Measurements from ENCODE around the gene MC1R.

Gene MC1R

GRCh38 chr16:89884041-89884421, 34.6 kb upstream of the MC1R start:
- Histone ChIP-seq H3K27me3 (ENCODE audit: low read depth, low read length) (no peaks in the 10 kb centered on the region), H3K36me3 (ENCODE audit: control insufficient read depth in 1 of 2, insufficient read depth in 2 of 2, low read length in 2 of 2) (peaks cover 51 to 67% of the 10 kb centered on the region in 2 donors), H3K4me3 (ENCODE audit: low read depth in 1 of 2, low read length in 2 of 2) (no peak overlapping the region), H3K27ac (ENCODE audit: low read length) (no peak overlapping the region), H3K4me1 (ENCODE audit: control insufficient read depth in 1 of 2, insufficient read depth in 2 of 2, low read length in 2 of 2) (no peaks in the 10 kb centered on the region), H3K9me3 (ENCODE audit: control insufficient read depth in 1 of 2, low read length in 2 of 2) (no peaks in the 10 kb centered on the region)

- Histone ChIP-seq H3K4me1 (ENCODE audit: control insufficient read depth in 1 of 2, insufficient read depth in 2 of 2, low read length in 2 of 2) (peaks cover 0 to 6% of the 10 kb centered on the region in 2 donors), H3K36me3 (ENCODE audit: control insufficient read depth in 1 of 2, insufficient read depth in 2 of 2, low read length in 2 of 2) (peaks cover 47 to 70% of the 10 kb centered on the region in 2 donors), H3K27ac (ENCODE audit: low read length) (no peak overlapping the region), H3K9me3 (ENCODE audit: control insufficient read depth in 1 of 2, low read length in 2 of 2) (no peaks in the 10 kb centered on the region), H3K4me3 (ENCODE audit: low read depth in 1 of 2, low read length in 2 of 2) (no peak overlapping the region), H3K27me3 (ENCODE audit: low read depth, low read length) (no peaks in the 10 kb centered on the region)
These were observed 31.4 kb upstream of the MC1R start for GRCh38 chr16:89887243-89887642.

GRCh38 chr16:89890200-89890599, 28.5 kb upstream of the MC1R start:
- Histone ChIP-seq H3K27me3 (ENCODE audit: low read depth, low read length) (no peaks in the 10 kb centered on the region), H3K4me1 (ENCODE audit: control insufficient read depth in 1 of 2, insufficient read depth in 2 of 2, low read length in 2 of 2) (peaks cover 0 to 6% of the 10 kb centered on the region in 2 donors), H3K27ac (ENCODE audit: low read length) (no peak overlapping the region), H3K9me3 (ENCODE audit: control insufficient read depth in 1 of 2, low read length in 2 of 2) (no peaks in the 10 kb centered on the region), H3K4me3 (ENCODE audit: low read depth in 1 of 2, low read length in 2 of 2) (no peak overlapping the region), H3K36me3 (ENCODE audit: control insufficient read depth in 1 of 2, insufficient read depth in 2 of 2, low read length in 2 of 2) (peaks cover 39 to 77% of the 10 kb centered on the region in 2 donors)

GRCh38 chr16:89890886-89891657, 27.6 kb upstream of the MC1R start:
- H3K9me3 ChIP-seq (ENCODE audit: control insufficient read depth in 1 of 2, low read length in 2 of 2) = no peaks in the 10 kb centered on the region
- H3K4me1 ChIP-seq (ENCODE audit: control insufficient read depth in 1 of 2, insufficient read depth in 2 of 2, low read length in 2 of 2) = peaks cover 0 to 6% of the 10 kb centered on the region in 2 donors
- peaks cover 43 to 81% of the 10 kb centered on the region in 2 donors for H3K36me3 ChIP-seq (ENCODE audit: control insufficient read depth in 1 of 2, insufficient read depth in 2 of 2, low read length in 2 of 2)
- H3K27me3 ChIP-seq (ENCODE audit: low read depth, low read length) = no peaks in the 10 kb centered on the region
- no peak overlapping the region for H3K27ac ChIP-seq (ENCODE audit: low read length)
- no peak overlapping the region for H3K4me3 ChIP-seq (ENCODE audit: low read depth in 1 of 2, low read length in 2 of 2)

GRCh38 chr16:89892055-89892630, 26.5 kb upstream of the MC1R start:
- Histone ChIP-seq H3K4me1 (ENCODE audit: control insufficient read depth in 1 of 2, insufficient read depth in 2 of 2, low read length in 2 of 2) (peaks cover 0 to 6% of the 10 kb centered on the region in 2 donors), H3K9me3 (ENCODE audit: control insufficient read depth in 1 of 2, low read length in 2 of 2) (no peaks in the 10 kb centered on the region), H3K27me3 (ENCODE audit: low read depth, low read length) (no peaks in the 10 kb centered on the region), H3K27ac (ENCODE audit: low read length) (no peak overlapping the region), H3K36me3 (ENCODE audit: control insufficient read depth in 1 of 2, insufficient read depth in 2 of 2, low read length in 2 of 2) (peaks cover 43 to 83% of the 10 kb centered on the region in 2 donors), H3K4me3 (ENCODE audit: low read depth in 1 of 2, low read length in 2 of 2) (no peak overlapping the region)

- no peak overlapping the region for H3K27ac ChIP-seq (ENCODE audit: low read length)
- peaks cover 0 to 6% of the 10 kb centered on the region in 2 donors for H3K4me1 ChIP-seq (ENCODE audit: control insufficient read depth in 1 of 2, insufficient read depth in 2 of 2, low read length in 2 of 2)
- H3K4me3 ChIP-seq (ENCODE audit: low read depth in 1 of 2, low read length in 2 of 2) = no peak overlapping the region
- H3K27me3 ChIP-seq (ENCODE audit: low read depth, low read length) = no peaks in the 10 kb centered on the region
- peaks cover 42 to 81% of the 10 kb centered on the region in 2 donors for H3K36me3 ChIP-seq (ENCODE audit: control insufficient read depth in 1 of 2, insufficient read depth in 2 of 2, low read length in 2 of 2)
- no peaks in the 10 kb centered on the region for H3K9me3 ChIP-seq (ENCODE audit: control insufficient read depth in 1 of 2, low read length in 2 of 2)
These were observed 26.0 kb upstream of the MC1R start for GRCh38 chr16:89892635-89893034.

- Histone ChIP-seq H3K9me3 (ENCODE audit: control insufficient read depth in 1 of 2, low read length in 2 of 2) (no peaks in the 10 kb centered on the region), H3K4me1 (ENCODE audit: control insufficient read depth in 1 of 2, insufficient read depth in 2 of 2, low read length in 2 of 2) (peaks cover 0 to 6% of the 10 kb centered on the region in 2 donors), H3K4me3 (ENCODE audit: low read depth in 1 of 2, low read length in 2 of 2) (no peak overlapping the region), H3K27ac (ENCODE audit: low read length) (no peak overlapping the region), H3K27me3 (ENCODE audit: low read depth, low read length) (no peaks in the 10 kb centered on the region), H3K36me3 (ENCODE audit: control insufficient read depth in 1 of 2, insufficient read depth in 2 of 2, low read length in 2 of 2) (peaks cover 44 to 82% of the 10 kb centered on the region in 2 donors)
These were observed 24.8 kb upstream of the MC1R start for GRCh38 chr16:89893642-89894548.

GRCh38 chr16:89895482-89896250, 23.0 kb upstream of the MC1R start:
- Histone ChIP-seq H3K27ac (ENCODE audit: low read length) (no peak overlapping the region), H3K27me3 (ENCODE audit: low read depth, low read length) (no peaks in the 10 kb centered on the region), H3K9me3 (ENCODE audit: control insufficient read depth in 1 of 2, low read length in 2 of 2) (no peaks in the 10 kb centered on the region), H3K36me3 (ENCODE audit: control insufficient read depth in 1 of 2, insufficient read depth in 2 of 2, low read length in 2 of 2) (peaks cover 46 to 93% of the 10 kb centered on the region in 2 donors), H3K4me3 (ENCODE audit: low read depth in 1 of 2, low read length in 2 of 2) (no peak overlapping the region), H3K4me1 (ENCODE audit: control insufficient read depth in 1 of 2, insufficient read depth in 2 of 2, low read length in 2 of 2) (peaks cover 0 to 6% of the 10 kb centered on the region in 2 donors)

- H3K4me3 ChIP-seq (ENCODE audit: low read depth in 1 of 2, low read length in 2 of 2) = no peak overlapping the region
- peaks cover 45 to 85% of the 10 kb centered on the region in 2 donors for H3K36me3 ChIP-seq (ENCODE audit: control insufficient read depth in 1 of 2, insufficient read depth in 2 of 2, low read length in 2 of 2)
- H3K4me1 ChIP-seq (ENCODE audit: control insufficient read depth in 1 of 2, insufficient read depth in 2 of 2, low read length in 2 of 2) = no peaks in the 10 kb centered on the region
- no peaks in the 10 kb centered on the region for H3K27me3 ChIP-seq (ENCODE audit: low read depth, low read length)
- H3K9me3 ChIP-seq (ENCODE audit: control insufficient read depth in 1 of 2, low read length in 2 of 2) = no peaks in the 10 kb centered on the region
- H3K27ac ChIP-seq (ENCODE audit: low read length) = no peak overlapping the region
These were observed 21.5 kb upstream of the MC1R start for GRCh38 chr16:89897204-89897603.

GRCh38 chr16:89898201-89898967, 20.3 kb upstream of the MC1R start:
- Histone ChIP-seq H3K36me3 (ENCODE audit: control insufficient read depth in 1 of 2, insufficient read depth in 2 of 2, low read length in 2 of 2) (peaks cover 34 to 80% of the 10 kb centered on the region in 2 donors), H3K27me3 (ENCODE audit: low read depth, low read length) (no peaks in the 10 kb centered on the region), H3K4me3 (ENCODE audit: low read depth in 1 of 2, low read length in 2 of 2) (no peak overlapping the region), H3K27ac (ENCODE audit: low read length) (no peak overlapping the region), H3K9me3 (ENCODE audit: control insufficient read depth in 1 of 2, low read length in 2 of 2) (no peaks in the 10 kb centered on the region), H3K4me1 (ENCODE audit: control insufficient read depth in 1 of 2, insufficient read depth in 2 of 2, low read length in 2 of 2) (no peaks in the 10 kb centered on the region)
